HepG2 (cell line): ENCODE results near the gene ZNF740. TPM values are rescaled to one million over a fixed set of nuclear protein-coding genes. Genes with fewer than 3 reads are reported as not detected.

Experiments used
- AGO1 ChIP-seq: fragments of 200-400 bp; formaldehyde crosslinking; IDR thresholded peaks from 2 replicates; pipeline ENCODE4 v1.6.1; 2017; ENCODE audit warnings: mild to moderate bottlenecking, low read depth, low read length, moderate library complexity; ENCODE audit not compliant: poor library complexity, severe bottlenecking
- ATF5 ChIP-seq: sonication (generic); formaldehyde crosslinking; IDR thresholded peaks from 2 replicates; pipeline ENCODE4 v1.4.0; 2020; ENCODE audit warnings: mild to moderate bottlenecking, low read depth, missing genetic modification reagents
- GFI1 ChIP-seq: sonication (generic); formaldehyde crosslinking; IDR thresholded peaks from 2 replicates; pipeline ENCODE4 v1.5.0; 2020; ENCODE audit warnings: missing genetic modification reagents, mild to moderate bottlenecking, borderline replicate concordance
- MXD3 ChIP-seq: IDR thresholded peaks from 2 replicates; pipeline ENCODE4 v1.6.1; 2016; ENCODE audit warnings: mild to moderate bottlenecking, missing biosample characterization, missing genetic modification reagents
- PATZ1 ChIP-seq: sonication (generic); formaldehyde crosslinking; IDR thresholded peaks from 2 replicates; pipeline ENCODE4 v1.4.0; 2020; ENCODE audit warnings: missing genetic modification reagents
- PRDM4 ChIP-seq: sonication (generic); formaldehyde crosslinking; IDR thresholded peaks from 2 replicates; pipeline ENCODE4 v1.9.0; 2021; ENCODE audit warnings: missing genetic modification reagents, borderline replicate concordance
- PTBP1 ChIP-seq: fragments of 200-400 bp; formaldehyde crosslinking; IDR thresholded peaks from 2 replicates; pipeline ENCODE4 v1.6.1; 2018; ENCODE audit warnings: low read length, low read depth; ENCODE audit not compliant: poor library complexity, severe bottlenecking
- RFXAP ChIP-seq: sonication (generic); formaldehyde crosslinking; IDR thresholded peaks from 2 replicates; pipeline ENCODE4 v1.4.0; 2020; ENCODE audit warnings: missing genetic modification reagents, borderline replicate concordance
- SRSF4 ChIP-seq: fragments of 200-400 bp; formaldehyde crosslinking; IDR thresholded peaks from one replicate; pipeline ENCODE4 v1.6.1; 2018; ENCODE audit warnings: mild to moderate bottlenecking, low read depth, low read length, moderate library complexity; ENCODE audit not compliant: poor library complexity, severe bottlenecking
- STAT6 ChIP-seq: sonication (generic); formaldehyde crosslinking; IDR thresholded peaks from 2 replicates; pipeline ENCODE4 v1.4.0; 2020; ENCODE audit warnings: missing genetic modification reagents, mild to moderate bottlenecking, borderline replicate concordance
- THRA ChIP-seq: sonication (generic); formaldehyde crosslinking; IDR thresholded peaks from 2 replicates; pipeline ENCODE4 v1.4.0; 2020; ENCODE audit warnings: missing genetic modification reagents, borderline replicate concordance
- XRCC5 ChIP-seq: fragments of 200-400 bp; formaldehyde crosslinking; optimal IDR thresholded peaks from 2 replicates; pipeline ENCODE3; 2017; ENCODE audit warnings: mild to moderate bottlenecking, low read length
- ZNF124 ChIP-seq: sonication (generic); formaldehyde crosslinking; IDR thresholded peaks from 2 replicates; pipeline ENCODE4 v1.4.0; 2020; ENCODE audit warnings: missing genetic modification reagents
- ZNF616 ChIP-seq: sonication (generic); formaldehyde crosslinking; IDR thresholded peaks from 2 replicates; pipeline ENCODE4 v1.5.0; 2020; ENCODE audit warnings: low read depth, mild to moderate bottlenecking, missing genetic modification reagents
- ZNF740 ChIP-seq: sonication (generic); formaldehyde crosslinking; IDR thresholded peaks from 2 replicates; pipeline ENCODE4 v1.4.0; 2020; ENCODE audit warnings: missing genetic modification reagents
- polyA plus RNA-seq, 8 experiments: library from polyadenylated mRNA; depleted of rRNA in 3 of 8; stranded (reverse) in 7 of 8; unstranded in 1 of 8; fragments of >200 nt; fragmentation: Illumina TruSeq in 4 of 8; extraction: Trizol in 4 of 8; gene quantifications; 2 replicates each; pipeline versions ENCODE4 v1.2.1 to v1.2.3, GENCODE V29; 2011 to 2016; ENCODE audit warnings: low read depth in 4 of 8, missing spikeins in 1 of 8, mixed read lengths in 1 of 8; ENCODE audit not compliant: insufficient read depth in 1 of 8
- total RNA-seq, 5 experiments: library from RNA; depleted of rRNA; stranded (reverse); fragments of >200 nt; fragmentation: Illumina TruSeq; extraction: Trizol; gene quantifications; 2 replicates each; pipeline ENCODE4 v1.2.3, GENCODE V29; 2016; ENCODE audit warnings: low read depth in 1 of 5

The ZNF740 gene
- total and polyA plus RNA-seq, 2 of the 13 experiments (the other 11 are each of a cell fraction or from before 2014, with no cell fraction given) = 16.9 to 19.0 TPM

- no peak for TF ChIP-seq PRDM4
- TF ChIP-seq GFI1 (CRISPR knock-in tag) = no peak
- no peak for TF ChIP-seq SRSF4
- TF ChIP-seq THRA (CRISPR knock-in tag) = peak; percentile 99
- TF ChIP-seq PTBP1 = no peak
- no peak for TF ChIP-seq ZNF124
- no peak for TF ChIP-seq ZNF616 (CRISPR knock-in tag)
- TF ChIP-seq ZNF740 (CRISPR knock-in tag) = no peak
- TF ChIP-seq RFXAP (CRISPR knock-in tag) = no peak
- no peak for TF ChIP-seq STAT6
- TF ChIP-seq PATZ1 (CRISPR knock-in tag) = no peak
- TF ChIP-seq XRCC5 = no peak
- no peak for TF ChIP-seq AGO1
- TF ChIP-seq MXD3 (CRISPR knock-in tag) = no peak
- TF ChIP-seq ATF5 (CRISPR knock-in tag) = no peak
Measured at GRCh38 chr12:53145383-53146260, 34.9 kb upstream of the ZNF740 start (continued).
